Endothelial cell (in vitro differentiated cells): ENCODE data around the gene RACGAP1. TPM values are rescaled to one million over a fixed set of nuclear protein-coding genes. Genes with fewer than 3 reads are reported as not detected.
"Not testable (repeated sequence)": the region's sequence is repeated elsewhere in the genome, so short reads cannot be mapped to it uniquely, and the experiment has no call there.

ENCODE experiments used
- DNase-seq: peaks from one replicate; pipeline ENCODE4 v3.0.0; 2021; ENCODE audit warnings: low spot score
- H3K27ac Mint-ChIP-seq: one replicate; pipeline ENCODE4 v1.8.0; 2021; ENCODE audit warnings: mixed read lengths, inconsistent platforms; ENCODE audit not compliant: unreplicated experiment
- H3K27me3 Mint-ChIP-seq: one replicate; pipeline ENCODE4 v1.8.0; 2021; ENCODE audit warnings: mild to moderate bottlenecking, moderate library complexity, mixed read lengths, inconsistent platforms; ENCODE audit not compliant: unreplicated experiment
- H3K36me3 Mint-ChIP-seq: one replicate; pipeline ENCODE4 v1.8.0; 2021; ENCODE audit warnings: mild to moderate bottlenecking, low read depth, mixed read lengths, inconsistent platforms; ENCODE audit not compliant: unreplicated experiment
- H3K4me1 Mint-ChIP-seq: one replicate; pipeline ENCODE4 v1.8.0; 2021; ENCODE audit warnings: mild to moderate bottlenecking, mixed read lengths, inconsistent platforms; ENCODE audit not compliant: unreplicated experiment
- H3K4me3 Mint-ChIP-seq: one replicate; pipeline ENCODE4 v1.8.0; 2021; ENCODE audit warnings: mild to moderate bottlenecking, mixed read lengths, inconsistent platforms; ENCODE audit not compliant: unreplicated experiment
- H3K9me3 Mint-ChIP-seq: one replicate; pipeline ENCODE4 v1.8.0; 2021; ENCODE audit warnings: mixed read lengths, inconsistent platforms; ENCODE audit not compliant: unreplicated experiment
- total RNA-seq: library from RNA; stranded (reverse); fragmentation: NEBNext Ultra II Directional; extraction: Animal tissue kit (Norgen Biotek cat#: 25700); gene quantifications from one replicate; pipeline ENCODE4 v1.2.1, GENCODE V29; 2021; ENCODE audit not compliant: unreplicated experiment
- TF ChIP-seq, protein P1 (sequence below): fragments of 200-600 bp; sonication (generic); IDR thresholded peaks from one replicate; pipeline ENCODE4 v1.5.0; 2021; ENCODE audit warnings: antibody characterized with exemption; ENCODE audit not compliant: unreplicated experiment

RACGAP1 gene
- total RNA-seq, 1 donor from 2014 or later, result 19.5 TPM

DNA sequence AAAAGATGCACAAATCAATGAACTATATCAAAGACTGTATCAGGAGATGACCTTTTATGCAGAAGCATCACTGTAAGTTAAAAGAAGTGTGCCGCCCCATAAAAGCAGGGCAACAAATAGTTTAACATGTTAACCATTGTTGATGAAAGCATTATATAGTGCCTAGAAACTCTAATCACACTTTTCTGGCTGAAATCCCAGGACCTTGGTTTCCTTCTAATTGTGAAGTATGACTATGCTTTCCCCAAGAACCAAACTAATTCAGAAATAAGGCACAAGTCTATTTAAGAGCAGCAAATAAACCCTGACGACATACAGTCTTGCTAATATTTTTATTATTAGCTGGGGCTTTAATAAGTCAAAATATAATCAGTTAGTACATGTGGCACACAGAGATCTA lies 21.7 kb downstream of the RACGAP1 start:
- H3K27ac Mint-ChIP-seq, result no peak overlapping the region
- H3K36me3 Mint-ChIP-seq, result peaks cover 4% of the 10 kb centered on the region
- peaks cover 13% of the 10 kb centered on the region for H3K4me1 Mint-ChIP-seq
- no peak overlapping the region for H3K4me3 Mint-ChIP-seq
- DNase-seq, result no peak
- TF ChIP-seq, protein P1, sequence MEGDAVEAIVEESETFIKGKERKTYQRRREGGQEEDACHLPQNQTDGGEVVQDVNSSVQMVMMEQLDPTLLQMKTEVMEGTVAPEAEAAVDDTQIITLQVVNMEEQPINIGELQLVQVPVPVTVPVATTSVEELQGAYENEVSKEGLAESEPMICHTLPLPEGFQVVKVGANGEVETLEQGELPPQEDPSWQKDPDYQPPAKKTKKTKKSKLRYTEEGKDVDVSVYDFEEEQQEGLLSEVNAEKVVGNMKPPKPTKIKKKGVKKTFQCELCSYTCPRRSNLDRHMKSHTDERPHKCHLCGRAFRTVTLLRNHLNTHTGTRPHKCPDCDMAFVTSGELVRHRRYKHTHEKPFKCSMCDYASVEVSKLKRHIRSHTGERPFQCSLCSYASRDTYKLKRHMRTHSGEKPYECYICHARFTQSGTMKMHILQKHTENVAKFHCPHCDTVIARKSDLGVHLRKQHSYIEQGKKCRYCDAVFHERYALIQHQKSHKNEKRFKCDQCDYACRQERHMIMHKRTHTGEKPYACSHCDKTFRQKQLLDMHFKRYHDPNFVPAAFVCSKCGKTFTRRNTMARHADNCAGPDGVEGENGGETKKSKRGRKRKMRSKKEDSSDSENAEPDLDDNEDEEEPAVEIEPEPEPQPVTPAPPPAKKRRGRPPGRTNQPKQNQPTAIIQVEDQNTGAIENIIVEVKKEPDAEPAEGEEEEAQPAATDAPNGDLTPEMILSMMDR, result no peak
- H3K27me3 Mint-ChIP-seq, result no peaks in the 10 kb centered on the region
- H3K9me3 Mint-ChIP-seq, result no peaks in the 10 kb centered on the region

DNA sequence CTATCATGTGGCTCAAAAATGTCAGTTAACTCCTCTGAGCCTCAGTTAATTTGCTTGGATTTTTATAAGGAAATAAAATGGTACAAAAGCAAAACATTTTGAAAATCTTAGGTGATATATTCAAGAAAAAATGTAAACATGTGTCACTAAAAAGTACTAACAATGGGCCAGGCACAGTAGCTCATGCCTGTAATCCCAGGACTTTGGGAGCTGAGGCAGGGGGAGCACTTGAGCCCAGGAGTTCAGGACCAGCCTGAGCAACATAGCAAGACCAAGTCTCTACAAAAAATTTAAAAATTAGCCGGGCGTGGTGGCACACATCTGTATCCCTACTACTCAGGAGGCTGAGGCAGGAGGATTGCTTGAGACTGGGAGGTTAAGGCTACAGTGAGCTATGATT lies 26.8 kb downstream of the RACGAP1 start:
- H3K4me3 Mint-ChIP-seq, result no peak overlapping the region
- H3K36me3 Mint-ChIP-seq, result peaks cover 4% of the 10 kb centered on the region
- H3K27me3 Mint-ChIP-seq, result no peaks in the 10 kb centered on the region
- H3K4me1 Mint-ChIP-seq, result no peaks in the 10 kb centered on the region
- DNase-seq, result no peak
- TF ChIP-seq, protein P1, result no peak
- H3K27ac Mint-ChIP-seq, result no peak overlapping the region
- no peaks in the 10 kb centered on the region for H3K9me3 Mint-ChIP-seq

DNA sequence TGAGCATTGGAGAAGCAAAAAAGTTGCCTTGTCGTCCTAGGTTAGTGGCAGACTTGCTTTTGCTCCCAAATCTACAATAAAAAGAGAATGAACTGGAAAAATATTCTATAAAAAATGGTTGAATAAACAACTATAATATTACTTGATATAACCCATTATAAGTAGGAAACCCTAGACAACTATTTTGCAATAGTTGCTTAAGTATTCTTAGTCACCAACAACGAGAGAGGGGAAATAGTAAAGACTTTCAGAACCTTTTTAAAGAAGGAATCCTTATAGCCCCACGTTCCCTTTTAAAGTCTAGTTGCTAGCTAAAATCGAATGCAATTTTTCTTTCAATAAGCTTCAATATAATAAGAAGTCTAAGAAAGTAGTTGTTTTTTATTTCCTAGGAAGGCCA lies 35.0 kb downstream of the RACGAP1 start:
- Mint-ChIP-seq H3K4me3 (no peak overlapping the region), H3K36me3 (peaks cover 13% of the 10 kb centered on the region), H3K4me1 (no peaks in the 10 kb centered on the region), H3K27ac (no peak overlapping the region), H3K9me3 (no peaks in the 10 kb centered on the region), H3K27me3 (peaks cover under 1% of the 10 kb centered on the region)
- TF ChIP-seq, protein P1, result no peak
- DNase-seq, result no peak

DNA sequence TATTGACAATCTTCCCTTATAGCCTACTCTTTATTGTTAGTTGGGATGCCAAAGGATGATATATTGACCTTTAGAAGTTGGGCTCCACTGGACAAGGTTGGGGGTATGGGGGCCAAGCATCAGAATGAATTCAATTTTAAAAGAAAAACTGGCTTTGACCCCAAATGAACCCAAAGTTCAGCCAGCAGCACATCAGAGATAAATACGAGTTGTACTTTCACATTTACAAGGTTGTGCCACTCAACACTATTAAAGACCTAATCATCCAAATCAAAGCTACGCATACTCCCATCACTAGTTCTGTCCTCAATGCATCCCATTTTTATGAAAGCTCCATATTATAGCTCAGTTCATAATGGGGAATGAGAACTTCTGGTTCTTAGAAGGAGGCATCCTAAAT lies 35.9 kb downstream of the RACGAP1 start:
- DNase-seq, H3K27ac Mint-ChIP-seq, H3K27me3 Mint-ChIP-seq, H3K9me3 Mint-ChIP-seq, H3K4me1 Mint-ChIP-seq, H3K4me3 Mint-ChIP-seq: not testable (repeated sequence)
- H3K36me3 Mint-ChIP-seq, result peaks cover 13% of the 10 kb centered on the region

DNA sequence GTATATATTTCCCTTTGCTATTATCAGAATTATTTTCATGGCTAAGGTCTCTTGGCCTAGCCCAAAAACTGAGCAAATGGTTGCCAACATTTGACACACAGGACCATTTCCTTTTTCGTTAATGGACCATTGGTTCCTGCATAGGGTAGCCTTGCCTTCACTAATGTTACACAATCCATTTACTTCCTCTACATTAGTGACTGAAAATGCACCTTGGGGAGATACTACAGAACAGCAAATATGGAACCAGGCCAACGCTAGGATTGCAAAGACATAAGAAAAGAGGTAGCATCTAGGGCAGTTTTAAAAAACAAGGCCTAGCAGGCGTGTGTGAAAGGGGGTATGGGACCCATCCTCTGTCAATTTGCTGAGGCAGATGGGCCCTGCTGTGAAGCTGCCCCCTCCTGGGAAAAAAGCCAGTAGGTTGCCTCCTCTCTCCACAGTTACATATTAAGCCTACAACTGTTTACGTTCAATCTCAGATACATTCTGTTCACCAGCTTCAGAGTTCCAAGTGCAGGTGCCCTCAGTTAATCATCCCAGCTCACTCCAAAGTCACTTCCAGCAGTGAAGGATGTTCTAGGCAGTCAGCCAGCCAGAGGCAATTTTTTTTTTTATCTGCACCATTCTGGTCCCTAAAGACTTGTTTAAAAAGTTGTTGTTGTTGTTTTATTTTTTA lies 37.5 kb downstream of the RACGAP1 start:
- Mint-ChIP-seq H3K4me1 (peaks cover 11% of the 10 kb centered on the region), H3K36me3 (peaks cover 8% of the 10 kb centered on the region), H3K27me3 (peaks cover 2% of the 10 kb centered on the region), H3K4me3 (no peak overlapping the region), H3K27ac (no peak overlapping the region), H3K9me3 (no peaks in the 10 kb centered on the region)
- no peak for DNase-seq
- TF ChIP-seq, protein P1, result no peak

DNA sequence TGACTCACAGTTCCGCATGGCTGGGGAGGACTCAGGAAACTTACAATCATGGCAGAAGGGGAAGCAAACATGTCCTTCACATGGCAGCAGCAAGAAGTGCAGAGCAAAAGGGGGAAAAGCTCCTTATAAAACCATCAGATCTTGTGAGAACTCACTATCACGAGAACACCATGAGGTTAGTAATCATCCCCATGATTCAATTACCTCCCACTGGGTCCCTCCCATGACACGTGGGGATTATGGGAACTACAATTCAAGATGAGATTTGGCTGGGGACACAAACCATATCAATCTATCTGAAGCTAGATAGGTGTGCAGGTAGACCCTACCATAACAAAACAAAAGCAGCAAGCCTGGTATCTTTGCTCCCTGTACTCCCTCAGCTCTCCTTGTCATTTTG lies 38.8 kb downstream of the RACGAP1 start:
- H3K36me3 Mint-ChIP-seq, DNase-seq, H3K9me3 Mint-ChIP-seq, H3K27me3 Mint-ChIP-seq, H3K4me3 Mint-ChIP-seq, H3K27ac Mint-ChIP-seq: not testable (repeated sequence)
- H3K4me1 Mint-ChIP-seq, result peaks cover 14% of the 10 kb centered on the region
